Keratinocyte (primary cell): Measurements from ENCODE around the gene SIPA1L3.

Source experiments
- EZH2 ChIP-seq: IDR thresholded peaks from one replicate; pipeline ENCODE4 v1.6.1; 2012; ENCODE audit warnings: inconsistent platforms, mild to moderate bottlenecking, low read length, moderate library complexity
- TF ChIP-seq, protein P1 (sequence below), 3 experiments: IDR thresholded peaks in 1 of 3; conservative IDR thresholded peaks in 1 of 3; optimal IDR thresholded peaks in 1 of 3; 2 replicates in 2 of 3; 3 replicates in 1 of 3; pipeline versions ENCODE3 to v1.5.1; 2011; ENCODE audit warnings: low read length in 3 of 3, mild to moderate bottlenecking in 3 of 3, moderate library complexity in 2 of 3, control low read depth in 1 of 3, inconsistent platforms in 1 of 3; ENCODE audit not compliant: insufficient read depth in 2 of 3; ENCODE audit errors: extremely low read depth in 1 of 3

DNA sequence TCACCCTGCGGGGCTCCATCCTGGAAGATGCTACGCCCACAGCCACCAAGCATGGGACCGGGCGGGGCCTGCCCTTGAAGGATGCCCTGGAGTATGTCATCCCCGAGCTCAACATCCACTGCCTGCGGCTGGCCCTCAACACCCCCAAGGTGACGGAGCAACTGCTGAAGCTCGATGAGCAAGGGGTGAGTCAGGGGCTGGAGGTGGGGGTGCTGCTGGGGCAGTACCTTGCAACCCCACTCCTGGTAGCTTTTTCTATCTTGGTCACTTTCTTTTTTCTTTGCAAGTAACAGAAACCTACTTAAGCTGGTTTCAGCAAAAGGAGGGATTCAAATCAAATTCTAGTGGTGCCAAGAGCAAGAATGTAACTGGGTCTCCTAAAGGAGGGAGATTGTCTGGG, 193.0 kb downstream of the SIPA1L3 start:
- TF ChIP-seq, protein P1, sequence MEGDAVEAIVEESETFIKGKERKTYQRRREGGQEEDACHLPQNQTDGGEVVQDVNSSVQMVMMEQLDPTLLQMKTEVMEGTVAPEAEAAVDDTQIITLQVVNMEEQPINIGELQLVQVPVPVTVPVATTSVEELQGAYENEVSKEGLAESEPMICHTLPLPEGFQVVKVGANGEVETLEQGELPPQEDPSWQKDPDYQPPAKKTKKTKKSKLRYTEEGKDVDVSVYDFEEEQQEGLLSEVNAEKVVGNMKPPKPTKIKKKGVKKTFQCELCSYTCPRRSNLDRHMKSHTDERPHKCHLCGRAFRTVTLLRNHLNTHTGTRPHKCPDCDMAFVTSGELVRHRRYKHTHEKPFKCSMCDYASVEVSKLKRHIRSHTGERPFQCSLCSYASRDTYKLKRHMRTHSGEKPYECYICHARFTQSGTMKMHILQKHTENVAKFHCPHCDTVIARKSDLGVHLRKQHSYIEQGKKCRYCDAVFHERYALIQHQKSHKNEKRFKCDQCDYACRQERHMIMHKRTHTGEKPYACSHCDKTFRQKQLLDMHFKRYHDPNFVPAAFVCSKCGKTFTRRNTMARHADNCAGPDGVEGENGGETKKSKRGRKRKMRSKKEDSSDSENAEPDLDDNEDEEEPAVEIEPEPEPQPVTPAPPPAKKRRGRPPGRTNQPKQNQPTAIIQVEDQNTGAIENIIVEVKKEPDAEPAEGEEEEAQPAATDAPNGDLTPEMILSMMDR (optimal IDR thresholded peaks at IDR 0.05 in 1 of 3, IDR thresholded peaks at IDR 0.05 in 1 of 3, conservative IDR thresholded peaks at IDR 0.05 in 1 of 3; ENCODE audit: extremely low read depth in 1 of 3, insufficient read depth in 2 of 3, low read length in 3 of 3) = no peak
- no peak for TF ChIP-seq EZH2
